ENCODE results near the gene PCP2. TPM values are rescaled to one million over a fixed set of nuclear protein-coding genes. Genes with fewer than 3 reads are reported as not detected.

Gene PCP2
- total and polyA plus RNA-seq, 9 donors, result 0.38 to 0.50 (median 0.40) TPM; not detected in 6

- H3K9me3 ChIP-seq, result no peaks in the 10 kb centered on the region
- H3K27me3 ChIP-seq, result no peaks in the 10 kb centered on the region
- no peaks in the 10 kb centered on the region for H3K4me1 ChIP-seq (ENCODE audit: insufficient read depth)
- no peaks in the 10 kb centered on the region for H3K36me3 ChIP-seq
- no peak overlapping the region for H3K4me3 ChIP-seq
- WGBS, 3 donors, result 83 to 87% (median 86%) methylated on average over 12 of the region's 12 CpGs
- intact Hi-C loops (cut with DNase I), result no loop called here
- H3K27ac ChIP-seq, result no peak overlapping the region
- TF ChIP-seq EP300 (IDR thresholded peaks at IDR 0.05), result no peak
- no peak for DNase-seq
These were observed 16.3 kb downstream of the PCP2 start for GRCh38 chr19:7617172-7617571.

GRCh38 chr19:7614859-7615741 lies 18.4 kb downstream of the PCP2 start:
- Histone ChIP-seq H3K27me3 (no peaks in the 10 kb centered on the region), H3K27ac (no peak overlapping the region), H3K4me3 (no peak overlapping the region), H3K4me1 (ENCODE audit: insufficient read depth) (no peaks in the 10 kb centered on the region), H3K36me3 (no peaks in the 10 kb centered on the region), H3K9me3 (no peaks in the 10 kb centered on the region)
- DNase-seq, result no peak
- TF ChIP-seq CTCF (IDR thresholded peaks at IDR 0.05) (no peak), POLR2A (IDR thresholded peaks at IDR 0.05) (no peak), EP300 (IDR thresholded peaks at IDR 0.05) (no peak)
- WGBS, 3 donors, result 61 to 81% (median 64%) methylated on average over 36 to 59 of the region's 59 CpGs
- intact Hi-C loops (cut with DNase I), result no loop called here

GRCh38 chr19:7612282-7613274 lies 20.9 kb downstream of the PCP2 start:
- no peaks in the 10 kb centered on the region for H3K27me3 ChIP-seq
- H3K27ac ChIP-seq, result no peak overlapping the region
- H3K4me1 ChIP-seq (ENCODE audit: insufficient read depth), result no peaks in the 10 kb centered on the region
- DNase-seq, result no peak
- intact Hi-C loops (cut with DNase I), result no loop called here
- H3K9me3 ChIP-seq, result no peaks in the 10 kb centered on the region
- no peak for TF ChIP-seq POLR2A (IDR thresholded peaks at IDR 0.05)
- TF ChIP-seq EP300 (IDR thresholded peaks at IDR 0.05), result no peak
- no peak for TF ChIP-seq CTCF (IDR thresholded peaks at IDR 0.05)
- H3K4me3 ChIP-seq, result no peak overlapping the region
- H3K36me3 ChIP-seq, result no peaks in the 10 kb centered on the region
- WGBS, 3 donors, result 84 to 91% (median 87%) methylated on average over 76 to 81 of the region's 81 CpGs

GRCh38 chr19:7611541-7612279 lies 21.8 kb downstream of the PCP2 start:
- no peak for TF ChIP-seq EP300 (IDR thresholded peaks at IDR 0.05)
- no peak for TF ChIP-seq CTCF (IDR thresholded peaks at IDR 0.05)
- no peak for TF ChIP-seq POLR2A (IDR thresholded peaks at IDR 0.05)
- Histone ChIP-seq H3K27me3 (no peaks in the 10 kb centered on the region), H3K4me1 (ENCODE audit: insufficient read depth) (no peaks in the 10 kb centered on the region), H3K27ac (no peak overlapping the region), H3K9me3 (no peaks in the 10 kb centered on the region), H3K36me3 (no peaks in the 10 kb centered on the region), H3K4me3 (no peak overlapping the region)
- intact Hi-C loops (cut with DNase I), result no loop called here
- DNase-seq, result no peak
- WGBS, 3 donors, result 72 to 83% (median 76%) methylated on average over 33 to 41 of the region's 41 CpGs
